Muscle of back (tissue), 11 donors: ENCODE measurements around the gene NEK8. TPM values are rescaled to one million over a fixed set of nuclear protein-coding genes. Genes with fewer than 3 reads are reported as not detected.
"Not testable (repeated sequence)": the region's sequence is repeated elsewhere in the genome, so short reads cannot be mapped to it uniquely, and the experiment has no call there.

Experiments
- DNase-seq, 3 donors: peaks; one replicate each; pipeline versions ENCODE4 v3.0.0 to v3.0.0-alpha.2; 2013
- polyA plus RNA-seq, 10 donors: library from polyadenylated mRNA; unstranded; fragments of 120-200 nt; gene quantifications; one replicate each; pipeline ENCODE4 v1.2.1, GENCODE V29; 2013; ENCODE audit not compliant: insufficient read length in 10 of 10

Gene NEK8
- polyA plus RNA-seq, 10 donors = 1.3 to 4.2 (median 2.7) TPM

DNA sequence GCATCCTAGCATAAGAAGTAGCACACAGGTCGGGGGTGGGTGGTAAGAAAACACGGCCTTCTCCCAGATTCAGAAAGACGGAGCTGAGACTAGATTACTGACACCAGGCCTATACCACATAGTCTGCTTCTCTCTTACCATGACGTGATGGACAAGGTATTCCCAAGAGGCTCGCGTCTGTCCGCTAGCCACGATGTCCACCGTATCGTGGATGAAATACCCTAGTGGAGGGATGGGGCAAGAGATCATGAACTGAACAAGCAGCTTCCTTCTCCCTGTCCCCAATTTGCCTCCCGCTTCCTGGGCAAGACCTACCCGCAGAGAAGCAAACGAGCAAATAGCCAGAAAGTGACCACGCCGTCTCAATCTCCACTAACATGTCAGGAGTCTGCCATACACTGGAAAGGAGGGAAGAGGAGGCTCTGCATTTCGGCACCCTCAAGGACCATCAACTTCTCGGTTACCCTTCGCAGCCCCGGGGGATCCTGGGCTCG lies 3.4 kb upstream of the NEK8 start:
- DNase-seq = peak in 2 of 3 donors; percentile 32 to 64

DNA sequence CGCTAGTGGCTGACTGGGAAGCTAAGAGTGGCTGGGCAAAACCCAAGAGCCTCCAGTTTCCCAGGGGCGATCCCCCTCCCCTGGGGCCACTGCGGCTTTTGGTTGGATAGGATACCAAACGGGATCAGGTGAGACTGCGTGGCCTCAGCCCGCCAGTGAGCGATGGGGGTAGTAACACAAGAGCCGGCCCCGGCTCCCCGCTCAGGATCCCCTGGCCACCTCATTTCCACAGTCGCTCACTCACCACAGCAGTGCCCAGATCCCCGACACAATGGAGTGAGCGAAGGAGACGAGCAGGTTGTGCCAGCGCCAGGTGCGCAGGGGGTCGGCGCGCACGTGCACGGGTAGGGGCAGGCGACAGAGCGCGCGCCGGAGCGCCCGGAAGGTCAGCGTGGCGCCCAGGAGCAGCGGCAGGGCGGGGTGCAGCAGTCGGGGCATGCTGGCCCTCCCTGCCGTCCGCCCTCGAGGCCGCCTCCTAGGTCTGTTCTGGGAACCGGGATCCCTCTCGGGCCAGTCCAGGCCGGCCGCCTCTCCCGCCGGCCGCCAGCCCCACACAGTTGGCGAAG lies 2.8 kb upstream of the NEK8 start:
- DNase-seq = peak in 1 of 3 donors; percentile 83

DNA sequence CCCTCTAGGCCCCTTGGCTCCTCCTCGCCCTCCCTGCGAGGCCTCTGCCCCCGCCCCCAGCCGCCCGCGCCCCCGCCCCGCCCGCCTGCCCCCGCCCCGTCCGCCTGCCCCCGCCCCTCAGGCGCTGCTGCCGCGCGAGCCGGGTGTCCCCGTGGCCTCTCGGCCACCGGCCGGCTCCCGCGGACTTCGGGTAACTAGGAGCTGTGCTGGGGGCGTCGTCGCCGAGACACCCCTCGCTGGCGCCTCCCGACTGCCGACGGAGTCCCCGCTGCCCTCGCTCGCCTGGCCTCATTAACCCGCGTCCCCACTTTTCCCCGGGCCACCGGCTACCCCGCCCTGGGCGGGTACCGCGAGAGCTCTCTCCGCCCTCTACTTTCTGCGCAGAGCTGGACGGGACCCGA lies 2.4 kb upstream of the NEK8 start, which contains the start of gene TLCD1:
TLCD1 (minus strand) TSS at position 8 of the 401 bp plus-strand sequence. CDS start 136 bp downstream, outside the sequence.
- DNase-seq = peak; percentile 51 to 92 (median 78)

DNA sequence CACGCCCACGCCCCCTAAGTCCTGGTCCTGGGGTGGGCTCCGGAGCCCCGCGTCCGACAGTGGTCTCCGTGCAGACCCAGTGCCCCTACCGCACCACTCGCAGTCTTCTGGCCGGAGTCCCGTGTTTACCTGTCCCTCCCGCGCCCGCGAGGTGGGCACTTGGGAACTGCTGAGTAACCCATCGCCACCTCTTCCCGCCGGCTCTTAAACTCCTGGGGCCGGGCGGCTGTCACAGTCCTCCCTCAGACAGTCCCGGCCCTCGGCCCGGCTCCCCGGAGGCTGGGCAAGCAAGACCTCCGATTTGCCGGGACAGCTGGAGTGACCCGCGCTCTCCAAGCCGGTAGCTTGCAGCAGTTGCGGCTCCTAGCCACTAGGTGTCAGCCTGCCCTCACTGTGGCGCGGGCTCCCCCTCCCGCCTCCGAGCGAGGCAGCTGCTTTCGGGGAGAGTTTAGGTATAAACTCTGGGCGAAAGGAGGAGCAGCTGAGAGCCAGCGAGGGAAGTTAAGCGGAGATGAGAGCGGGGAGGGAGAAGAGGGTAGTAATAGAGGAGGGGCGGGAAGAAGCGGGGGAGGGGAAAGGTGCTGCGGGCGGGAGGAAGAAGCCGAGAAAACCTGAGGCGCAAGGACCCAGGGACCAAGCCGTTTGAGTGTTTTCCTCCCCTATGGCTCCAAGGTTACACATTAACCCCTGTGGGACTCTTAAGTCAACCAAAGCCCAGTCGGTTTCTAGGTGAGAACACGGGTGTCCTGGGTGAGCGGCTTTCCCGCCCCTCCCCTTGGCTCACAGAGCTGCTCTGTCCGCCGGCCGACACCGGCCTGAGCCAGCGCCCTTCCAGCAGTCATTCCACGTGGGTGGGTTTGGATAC lies 1.7 kb upstream of the NEK8 start:
- DNase-seq = peak; percentile 95 to 98 (median 95)

DNA sequence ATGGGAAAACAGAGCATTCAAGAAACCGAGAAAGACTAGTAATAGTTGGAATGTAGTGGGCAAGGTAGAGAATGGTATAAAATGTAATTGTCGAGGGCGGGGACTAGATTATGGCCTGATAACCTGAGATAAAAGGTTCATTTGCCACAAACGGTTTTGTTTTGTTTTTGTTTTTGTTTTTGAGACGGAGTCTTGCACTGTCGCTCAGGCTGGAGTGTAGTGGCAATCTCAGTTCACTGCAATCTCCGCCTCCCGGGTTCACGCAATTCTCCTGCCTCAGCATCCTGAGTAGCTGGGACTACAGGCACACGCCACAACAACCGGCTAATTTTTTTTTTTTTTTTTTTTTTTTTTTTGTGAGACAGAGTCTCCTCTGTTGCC lies 1.4 kb downstream of the NEK8 start:
- no peak for DNase-seq

DNA sequence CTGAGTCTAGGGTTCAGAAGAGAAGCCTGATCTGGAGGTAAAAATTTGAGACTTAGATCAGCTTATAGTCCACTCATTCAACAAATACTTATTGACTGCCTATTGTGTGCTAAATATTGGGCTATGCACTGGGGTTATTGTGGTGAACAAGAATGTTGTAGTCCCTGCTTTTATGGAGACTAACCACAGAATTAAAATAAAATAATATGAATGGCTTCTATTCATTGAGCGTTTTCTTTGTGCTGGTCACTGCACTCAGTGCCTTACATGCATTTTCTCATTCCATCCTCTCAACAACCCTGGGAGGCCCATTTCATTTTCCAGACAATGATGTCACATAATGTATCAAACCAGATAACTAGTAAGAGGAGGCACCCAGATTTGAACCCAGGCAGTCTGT lies 4.8 kb downstream of the NEK8 start:
- no peak for DNase-seq

DNA sequence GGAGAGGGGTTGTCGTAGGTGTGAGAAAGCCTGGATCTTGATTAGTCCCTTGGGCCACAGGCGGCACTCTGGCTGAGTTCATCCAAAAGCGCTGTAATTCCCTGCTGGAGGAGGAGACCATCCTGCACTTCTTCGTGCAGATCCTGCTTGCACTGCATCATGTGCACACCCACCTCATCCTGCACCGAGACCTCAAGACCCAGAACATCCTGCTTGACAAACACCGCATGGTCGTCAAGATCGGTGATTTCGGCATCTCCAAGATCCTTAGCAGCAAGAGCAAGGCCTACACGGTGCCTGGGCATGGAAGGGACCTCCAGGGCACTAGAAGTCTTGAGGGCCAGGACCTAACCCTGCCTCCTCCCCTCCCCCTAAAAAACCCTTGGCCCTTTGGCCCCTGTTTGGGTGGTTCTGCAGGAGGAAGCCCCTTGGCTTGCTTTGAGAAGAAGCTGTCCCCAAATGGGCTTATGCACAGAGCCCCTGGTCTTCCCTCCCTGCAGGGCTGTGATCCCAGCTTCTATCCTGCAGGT lies 6.2 kb downstream of the NEK8 start:
- no peak for DNase-seq

DNA sequence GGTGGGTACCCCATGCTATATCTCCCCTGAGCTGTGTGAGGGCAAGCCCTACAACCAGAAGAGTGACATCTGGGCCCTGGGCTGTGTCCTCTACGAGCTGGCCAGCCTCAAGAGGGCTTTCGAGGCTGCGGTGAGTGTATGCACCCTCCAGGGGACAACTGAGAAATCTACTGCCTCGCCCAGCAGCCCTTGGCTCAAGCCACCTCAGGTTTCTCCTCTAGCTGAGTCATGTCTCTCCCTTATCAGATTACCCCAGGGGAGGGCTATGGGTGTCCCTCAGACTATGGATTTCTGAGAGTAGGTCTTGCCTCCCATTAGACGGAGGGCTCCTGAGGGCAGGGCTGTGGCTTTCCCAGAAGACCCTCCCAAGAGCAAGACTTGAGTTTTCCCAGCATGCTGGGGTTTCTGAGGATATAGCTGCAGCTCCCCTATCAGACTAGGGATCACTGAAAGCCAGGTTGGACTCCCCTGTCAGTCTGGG lies 6.7 kb downstream of the NEK8 start:
- DNase-seq = no peak

DNA sequence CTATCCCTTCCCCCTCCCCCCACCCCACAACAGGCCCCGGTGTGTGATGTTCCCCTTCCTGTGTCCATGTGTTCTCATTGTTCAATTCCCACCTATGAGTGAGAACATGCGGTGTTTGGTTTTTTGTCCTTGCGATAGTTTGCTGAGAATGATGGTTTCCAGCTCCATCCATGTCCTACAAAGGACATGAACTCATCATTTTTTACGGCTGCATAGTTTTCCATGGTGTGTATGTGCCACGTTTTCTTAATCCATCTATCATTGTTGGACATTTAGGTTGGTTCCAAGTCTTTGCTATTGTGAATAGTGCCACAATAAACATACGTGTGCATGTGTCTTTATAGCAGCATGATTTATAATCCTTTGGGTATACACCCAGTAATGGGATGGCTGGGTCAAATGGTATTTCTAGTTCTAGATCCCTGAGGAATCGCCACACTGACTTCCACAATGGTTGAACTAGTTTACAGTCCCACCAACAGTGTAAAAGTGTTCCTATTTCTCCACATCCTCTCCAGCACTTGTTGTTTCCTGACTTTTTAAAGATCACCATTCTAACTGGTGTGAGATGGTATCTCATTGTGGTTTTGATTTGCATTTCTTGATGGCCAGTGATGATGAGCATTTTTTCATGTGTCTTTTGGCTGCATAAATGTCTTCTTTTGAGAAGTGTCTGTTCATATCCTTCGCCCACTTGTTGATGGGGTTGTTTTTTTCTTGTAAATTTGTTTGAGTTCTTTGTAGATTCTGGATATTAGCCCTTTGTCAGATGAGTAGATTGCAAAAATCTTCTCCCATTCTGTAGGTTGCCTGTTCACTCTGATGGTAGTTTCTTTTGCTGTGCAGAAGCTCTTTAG lies 7.6 kb downstream of the NEK8 start:
- not testable (repeated sequence) for DNase-seq

DNA sequence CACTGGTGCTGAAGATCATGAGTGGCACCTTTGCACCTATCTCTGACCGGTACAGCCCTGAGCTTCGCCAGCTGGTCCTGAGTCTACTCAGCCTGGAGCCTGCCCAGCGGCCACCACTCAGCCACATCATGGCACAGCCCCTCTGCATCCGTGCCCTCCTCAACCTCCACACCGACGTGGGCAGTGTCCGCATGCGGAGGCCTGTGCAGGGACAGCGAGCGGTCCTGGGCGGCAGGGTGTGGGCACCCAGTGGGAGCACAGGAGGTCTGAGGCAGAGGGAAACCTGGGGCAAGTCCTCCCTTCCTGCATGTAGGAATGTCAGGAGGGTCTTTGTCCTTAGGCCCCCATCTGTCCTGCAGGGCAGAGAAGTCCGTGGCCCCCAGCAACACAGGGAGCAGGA lies 8.7 kb downstream of the NEK8 start:
- DNase-seq = no peak

DNA sequence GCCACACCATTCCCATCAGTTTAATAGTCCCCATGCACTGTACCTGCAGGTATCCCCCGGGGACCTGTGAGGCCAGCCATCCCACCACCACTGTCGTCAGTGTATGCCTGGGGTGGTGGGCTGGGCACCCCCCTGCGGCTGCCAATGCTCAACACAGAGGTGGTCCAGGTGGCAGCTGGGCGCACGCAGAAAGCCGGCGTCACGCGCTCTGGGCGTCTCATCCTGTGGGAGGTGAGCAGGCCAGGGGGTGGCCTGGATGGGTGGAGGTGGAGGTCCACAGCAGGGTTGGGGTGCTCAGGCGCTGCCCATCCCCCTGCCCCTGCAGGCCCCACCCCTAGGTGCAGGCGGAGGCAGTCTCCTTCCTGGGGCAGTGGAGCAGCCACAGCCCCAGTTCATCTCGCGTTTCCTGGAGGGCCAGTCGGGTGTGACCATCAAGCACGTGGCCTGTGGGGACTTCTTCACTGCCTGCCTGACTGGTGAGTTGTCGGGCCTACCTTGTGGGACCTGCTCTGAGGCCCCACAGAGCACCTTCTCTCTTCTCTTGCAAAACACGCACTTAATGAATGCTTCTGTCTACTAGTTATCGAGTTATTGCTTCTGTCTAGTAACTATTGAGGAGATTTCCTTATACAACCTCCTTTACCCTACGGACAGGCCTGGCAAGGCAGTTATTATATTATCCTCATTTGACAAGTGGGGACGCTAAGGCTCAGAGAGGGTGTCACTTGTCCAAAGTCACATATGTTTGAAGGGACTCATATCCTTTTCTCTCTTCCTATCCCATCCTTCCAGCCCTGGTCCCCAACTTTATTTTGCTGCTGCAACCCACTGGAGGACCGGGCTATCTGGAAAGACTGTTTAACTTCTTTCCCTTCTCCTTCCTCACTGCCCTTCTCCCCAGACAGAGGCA lies 9.4 kb downstream of the NEK8 start:
- DNase-seq = no peak

DNA sequence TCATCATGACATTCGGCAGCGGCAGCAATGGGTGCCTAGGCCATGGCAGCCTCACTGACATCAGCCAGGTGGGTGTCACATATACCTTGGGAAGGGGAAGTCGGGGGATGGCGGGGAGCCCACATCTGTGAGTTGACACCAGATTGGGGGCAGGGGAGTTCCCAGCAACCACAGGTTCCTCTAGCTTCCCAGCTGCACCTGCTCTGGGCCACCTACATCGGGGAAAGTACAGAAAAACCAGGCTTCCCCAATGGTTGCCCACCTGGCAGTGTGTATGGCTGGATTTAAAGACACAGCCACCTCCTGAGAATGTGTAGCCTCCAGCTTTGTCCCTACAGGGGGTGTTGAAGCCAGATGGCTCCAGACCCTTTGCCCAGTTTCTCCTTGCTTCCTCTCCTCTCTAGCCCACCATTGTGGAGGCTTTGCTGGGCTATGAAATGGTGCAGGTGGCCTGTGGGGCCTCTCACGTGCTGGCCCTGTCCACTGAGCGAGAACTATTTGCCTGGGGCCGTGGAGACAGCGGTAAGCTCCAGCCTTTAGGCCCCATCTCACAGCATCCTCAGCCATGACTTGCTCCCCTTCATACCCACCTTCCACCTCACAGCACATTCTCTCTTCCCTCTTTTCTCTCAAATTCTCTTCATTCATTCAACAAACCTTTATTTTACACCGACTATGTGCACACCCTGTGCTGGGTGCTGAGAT lies 10.2 kb downstream of the NEK8 start:
- DNase-seq = no peak

DNA sequence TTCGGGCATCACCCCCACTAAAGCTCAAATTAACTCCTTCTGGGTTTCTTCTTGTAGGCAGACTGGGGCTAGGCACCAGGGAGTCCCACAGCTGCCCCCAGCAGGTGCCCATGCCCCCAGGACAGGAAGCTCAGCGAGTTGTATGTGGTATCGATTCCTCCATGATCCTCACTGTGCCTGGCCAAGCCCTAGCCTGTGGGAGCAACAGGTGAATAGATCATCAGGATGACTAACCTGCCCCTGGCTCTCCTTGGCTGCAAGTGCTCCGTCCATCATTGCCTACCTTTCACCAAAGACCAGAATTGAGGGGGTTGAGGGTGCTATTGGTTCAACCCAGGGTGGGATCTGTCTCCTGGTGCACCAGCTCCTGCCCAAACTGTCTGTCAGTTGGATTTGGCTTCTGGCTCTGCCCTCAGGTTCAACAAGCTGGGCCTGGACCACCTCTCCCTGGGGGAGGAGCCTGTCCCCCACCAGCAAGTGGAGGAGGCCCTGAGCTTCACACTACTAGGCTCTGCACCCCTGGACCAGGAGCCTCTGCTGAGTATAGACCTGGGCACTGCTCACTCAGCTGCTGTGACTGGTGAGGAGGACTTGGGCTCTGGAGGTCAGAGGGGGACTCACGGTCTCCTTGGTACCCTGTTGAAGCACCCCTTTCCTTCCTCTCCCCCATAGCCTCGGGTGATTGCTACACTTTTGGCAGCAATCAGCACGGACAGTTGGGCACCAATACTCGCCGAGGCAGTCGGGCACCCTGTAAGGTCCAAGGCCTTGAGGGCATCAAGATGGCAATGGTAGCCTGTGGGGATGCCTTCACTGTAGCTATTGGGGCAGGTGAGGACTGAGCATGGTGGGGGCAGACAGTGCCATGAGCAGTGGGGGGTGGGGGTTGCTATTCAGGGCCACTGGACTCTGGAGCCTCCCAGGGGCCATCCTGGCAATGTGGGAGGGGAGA lies 12.1 kb downstream of the NEK8 start:
- DNase-seq = no peak

DNA sequence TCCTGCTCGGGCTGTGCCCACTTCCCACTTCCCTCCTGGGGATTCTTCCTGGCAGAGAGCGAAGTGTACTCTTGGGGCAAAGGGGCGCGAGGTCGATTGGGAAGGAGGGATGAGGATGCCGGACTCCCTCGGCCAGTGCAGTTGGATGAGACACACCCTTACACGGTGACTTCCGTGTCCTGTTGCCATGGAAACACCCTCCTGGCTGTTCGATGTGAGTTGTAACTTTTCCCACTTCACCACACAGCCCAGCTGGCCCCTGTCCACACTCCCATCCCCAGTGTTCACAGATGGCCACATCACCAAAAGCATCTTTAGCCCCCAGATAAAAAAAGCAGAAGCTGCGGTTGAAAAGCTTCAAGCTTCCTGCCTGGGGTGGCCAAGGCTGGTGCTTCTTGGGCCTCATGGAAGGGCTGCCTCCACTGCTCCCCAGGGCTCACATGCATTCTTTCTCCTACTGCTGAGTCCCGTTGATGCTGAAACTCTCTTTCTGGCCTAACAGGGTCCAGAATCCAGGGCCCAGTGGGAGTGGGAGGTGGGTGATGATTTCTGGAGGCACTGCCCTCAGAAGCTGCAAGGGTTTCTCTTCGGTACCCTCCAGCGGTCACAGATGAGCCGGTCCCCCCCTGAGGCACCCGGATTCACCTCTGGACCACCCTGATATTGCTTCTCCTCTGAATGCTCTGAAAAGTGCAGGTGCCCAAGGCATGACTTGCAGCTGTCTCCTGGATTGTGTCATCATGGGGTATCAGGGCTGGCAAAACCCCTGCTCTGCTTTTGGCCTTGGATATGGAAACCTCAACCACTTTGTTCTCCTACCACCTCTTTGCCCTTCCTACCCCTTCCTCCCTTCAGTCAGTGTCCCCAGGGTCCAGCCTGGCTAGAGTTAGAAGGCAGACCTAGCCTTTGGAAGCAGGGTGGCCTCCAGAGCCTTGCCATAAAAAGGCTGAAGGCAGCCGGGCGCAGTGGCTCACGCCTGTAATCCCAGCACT lies 13.1 kb downstream of the NEK8 start:
- DNase-seq = peak in 1 of 3 donors; percentile 32

DNA sequence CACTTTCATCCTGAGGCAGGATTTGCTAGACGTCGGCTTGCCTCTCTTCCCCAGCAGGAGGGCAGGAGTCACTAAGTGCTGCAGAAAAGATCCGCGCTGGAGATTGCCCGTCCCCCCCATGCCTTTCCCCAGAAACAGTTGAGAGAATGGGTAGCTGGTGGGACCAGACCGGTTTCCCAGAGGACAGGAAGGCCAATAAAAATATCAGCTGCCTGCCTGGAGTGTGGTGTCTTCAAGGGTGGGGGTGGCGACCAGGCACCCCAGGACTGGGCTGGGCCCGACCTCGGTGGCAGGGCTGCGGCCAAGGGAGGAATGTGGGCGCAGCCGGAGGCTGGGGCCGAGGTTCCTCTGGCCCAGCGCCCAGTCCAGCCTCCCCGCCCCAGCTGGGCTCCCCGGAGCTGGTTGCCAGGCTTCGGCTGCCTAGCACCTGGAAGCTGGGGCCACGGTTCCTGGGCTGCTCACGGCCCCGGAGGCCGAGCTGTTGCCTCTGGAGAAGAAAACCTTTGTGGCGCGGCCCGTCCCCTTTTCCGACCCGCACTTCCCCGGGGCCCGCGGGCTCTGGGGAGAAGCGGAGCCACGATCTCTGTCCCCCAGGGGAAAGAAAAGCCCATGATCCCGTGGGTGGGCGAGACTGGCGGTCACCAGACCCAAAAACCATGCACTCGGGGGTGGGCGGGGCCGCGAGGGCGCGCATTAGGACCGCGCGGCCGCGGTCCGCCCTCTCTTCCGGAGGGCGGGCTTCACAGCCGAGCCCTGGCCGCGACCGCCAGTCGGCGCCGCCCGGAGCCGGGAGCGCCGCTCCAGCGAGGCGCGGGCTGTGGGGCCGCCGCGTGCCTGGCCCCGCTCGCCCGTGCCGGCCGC lies 14.9 kb downstream of the NEK8 start, which contains the start of gene TRAF4:
TRAF4 (plus strand) TSS at position 769 of the 861 bp plus-strand sequence. CDS start 102 bp downstream, outside the sequence.
- peak; percentile 85 to 94 (median 91) for DNase-seq
